Activated naive CD4-positive, alpha-beta T cell treated with anti-CD3 and anti-CD28 coated beads for 36 hours (primary cell): ENCODE data around the gene HOMER2. TPM values are rescaled to one million over a fixed set of nuclear protein-coding genes. Genes with fewer than 3 reads are reported as not detected.
"Not testable (repeated sequence)": the region's sequence is repeated elsewhere in the genome, so short reads cannot be mapped to it uniquely, and the experiment has no call there.

Experiments used
- CTCF ChIA-PET: fragments of 350-600 bp; sonication (Branson Sonifier 250); formaldehyde crosslinking; loops from one replicate; lab custom pipeline; 2021; ENCODE audit warnings: antibody characterized with exemption; lab: Charles Lee
- DNase-seq: peaks from one replicate; pipeline ENCODE4 v3.0.0-alpha.2; 2020
- H3K27ac Mint-ChIP-seq: one replicate; pipeline ENCODE4 v1.8.0; 2021; ENCODE audit warnings: mild to moderate bottlenecking, mixed read lengths
- H3K27me3 Mint-ChIP-seq: one replicate; pipeline ENCODE4 v1.8.0; 2021; ENCODE audit warnings: low read depth, mixed read lengths
- H3K36me3 Mint-ChIP-seq: one replicate; pipeline ENCODE4 v1.8.0; 2021; ENCODE audit warnings: low read depth, mixed read lengths
- H3K4me1 Mint-ChIP-seq: one replicate; pipeline ENCODE4 v1.8.0; 2021; ENCODE audit warnings: low read depth, mixed read lengths
- H3K4me3 Mint-ChIP-seq: one replicate; pipeline ENCODE4 v1.8.0; 2021; ENCODE audit warnings: mild to moderate bottlenecking, moderate library complexity, mixed read lengths
- H3K9me3 Mint-ChIP-seq: one replicate; pipeline ENCODE4 v1.8.0; 2021; ENCODE audit warnings: mixed read lengths
- intact Hi-C: fragments of 100-400 bp; cut with micrococcal nuclease; formaldehyde crosslinking; loops from one replicate; pipeline ENCODE4 v1.15.1; 2023
- total RNA-seq, 2 experiments: library from RNA; stranded (reverse); gene quantifications; one replicate each; pipeline ENCODE4 v1.2.3, GENCODE V29; 2021

Gene HOMER2
- 1 to 10 TPM; 2.3 to 2.8 TPM for total RNA-seq

GRCh38 chr15:82952158-82953081 lies at the start of gene HOMER2:
Gene HOMER2 (minus strand): TSS chr15:82952720. CDS start chr15:82952535, 185 bp downstream.
- DNase-seq, result peak; percentile 9
- intact Hi-C loops, result no loop called here
- peaks cover 7% of the 10 kb centered on the region for H3K27me3 Mint-ChIP-seq
- H3K36me3 Mint-ChIP-seq, result no peaks in the 10 kb centered on the region
- H3K4me3 Mint-ChIP-seq, result peak within 1 kb of the TSS; percentile 64
- H3K27ac Mint-ChIP-seq, result no peak within 1 kb of the TSS
- H3K9me3 Mint-ChIP-seq, result no peaks in the 10 kb centered on the region
- CTCF ChIA-PET, result no interaction called here
- peaks cover 4% of the 10 kb centered on the region for H3K4me1 Mint-ChIP-seq

- not testable (repeated sequence) for H3K27me3 Mint-ChIP-seq, DNase-seq, H3K27ac Mint-ChIP-seq, H3K4me1 Mint-ChIP-seq, H3K9me3 Mint-ChIP-seq, H3K36me3 Mint-ChIP-seq, H3K4me3 Mint-ChIP-seq
- intact Hi-C loops, result loop anchor here (2.0 to 5.0 kb wide), 2 partner anchors 152 to 248 kb away; no protein-coding TSS in a partner anchor
- CTCF ChIA-PET, result interaction anchor here (0.8 to 4.3 kb wide), 10 partner anchors 10 to 470 kb away, joined by 3 to 23 read pairs (median 7); partner anchors contain the start of genes C15orf40, RAMAC and RPS17
These were observed 48.1 kb upstream of the HOMER2 start for GRCh38 chr15:83000672-83001031.

- H3K27me3 Mint-ChIP-seq, result no peaks in the 10 kb centered on the region
- intact Hi-C loops, result loop anchor here (2.0 to 5.0 kb wide), 2 partner anchors 151 to 248 kb away; no protein-coding TSS in a partner anchor
- CTCF ChIA-PET, result interaction anchor here (0.6 to 4.3 kb wide), 15 partner anchors 10 to 469 kb away, joined by 3 to 23 read pairs (median 4); partner anchors contain the start of genes C15orf40, RAMAC and RPS17
- H3K36me3 Mint-ChIP-seq, result no peaks in the 10 kb centered on the region
- no peak overlapping the region for H3K27ac Mint-ChIP-seq
- H3K4me3 Mint-ChIP-seq, result peak overlapping the region; percentile 40
- H3K4me1 Mint-ChIP-seq, result peaks cover 6% of the 10 kb centered on the region
- DNase-seq, result peak; percentile 53
- no peaks in the 10 kb centered on the region for H3K9me3 Mint-ChIP-seq
These were observed 47.6 kb upstream of the HOMER2 start for GRCh38 chr15:82999905-83000671.

GRCh38 chr15:82999426-82999825 lies 46.9 kb upstream of the HOMER2 start:
- H3K4me3 Mint-ChIP-seq, result no peak overlapping the region
- DNase-seq, result no peak
- CTCF ChIA-PET, result interaction anchor here (0.6 to 3.1 kb wide), 11 partner anchors 11 to 469 kb away, joined by 3 to 19 read pairs (median 3); partner anchors contain the start of genes C15orf40, RAMAC and RPS17
- no peak overlapping the region for H3K27ac Mint-ChIP-seq
- H3K9me3 Mint-ChIP-seq, result no peaks in the 10 kb centered on the region
- intact Hi-C loops, result no loop called here
- H3K36me3 Mint-ChIP-seq, result no peaks in the 10 kb centered on the region
- H3K4me1 Mint-ChIP-seq, result peaks cover 6% of the 10 kb centered on the region
- H3K27me3 Mint-ChIP-seq, result no peaks in the 10 kb centered on the region

- CTCF ChIA-PET, result interaction anchor here (0.5 to 2.0 kb wide), 2 partner anchors 9 to 129 kb away, joined by 3 to 6 read pairs; no protein-coding TSS in a partner anchor
- intact Hi-C loops, result no loop called here
- H3K36me3 Mint-ChIP-seq, result peaks cover 2% of the 10 kb centered on the region
These were observed 43.4 kb upstream of the HOMER2 start for GRCh38 chr15:82995938-82996337.

GRCh38 chr15:82995076-82995475 lies 42.6 kb upstream of the HOMER2 start:
- H3K9me3 Mint-ChIP-seq, result no peaks in the 10 kb centered on the region
- H3K27me3 Mint-ChIP-seq, result no peaks in the 10 kb centered on the region
- intact Hi-C loops, result no loop called here
- H3K4me1 Mint-ChIP-seq, result peaks cover 3% of the 10 kb centered on the region
- CTCF ChIA-PET, result no interaction called here
- no peak overlapping the region for H3K27ac Mint-ChIP-seq
- H3K36me3 Mint-ChIP-seq, result peaks cover 6% of the 10 kb centered on the region
- H3K4me3 Mint-ChIP-seq, result no peak overlapping the region
- DNase-seq, result no peak

More at GRCh38 chr15:82995938-82996337, 43.4 kb upstream of the HOMER2 start:
- H3K9me3 Mint-ChIP-seq, result no peaks in the 10 kb centered on the region
- no peak overlapping the region for H3K4me3 Mint-ChIP-seq
- DNase-seq, result no peak
- H3K27me3 Mint-ChIP-seq, result no peaks in the 10 kb centered on the region
- no peak overlapping the region for H3K27ac Mint-ChIP-seq
- peaks cover 6% of the 10 kb centered on the region for H3K4me1 Mint-ChIP-seq

GRCh38 chr15:82993144-82993543 lies 40.6 kb upstream of the HOMER2 start:
- CTCF ChIA-PET, result interaction anchor here (1.6 kb wide), 1 partner anchor 18 kb away, joined by 5 read pairs; no protein-coding TSS in a partner anchor
- H3K9me3 Mint-ChIP-seq, result no peaks in the 10 kb centered on the region
- no peaks in the 10 kb centered on the region for H3K27me3 Mint-ChIP-seq
- intact Hi-C loops, result no loop called here
- H3K36me3 Mint-ChIP-seq, result peaks cover 10% of the 10 kb centered on the region
- no peak for DNase-seq
- no peak overlapping the region for H3K4me3 Mint-ChIP-seq
- H3K27ac Mint-ChIP-seq, result no peak overlapping the region
- H3K4me1 Mint-ChIP-seq, result peaks cover 5% of the 10 kb centered on the region

- no peak for DNase-seq
- H3K4me1 Mint-ChIP-seq, result peaks cover 8% of the 10 kb centered on the region
These were observed 40.0 kb upstream of the HOMER2 start for GRCh38 chr15:82992436-82992998.

GRCh38 chr15:82986442-82986780 lies 33.9 kb upstream of the HOMER2 start:
- peak overlapping the region; percentile 96 for H3K4me3 Mint-ChIP-seq
- no peaks in the 10 kb centered on the region for H3K27me3 Mint-ChIP-seq
- DNase-seq, result peak; percentile 34
- intact Hi-C loops, result loop anchor here (1.0 to 10.0 kb wide), 8 partner anchors 25 to 342 kb away; partner anchors contain the start of genes BTBD1, C15orf40 and CPEB1
- H3K9me3 Mint-ChIP-seq, result no peaks in the 10 kb centered on the region
- H3K27ac Mint-ChIP-seq, result peak overlapping the region; percentile 78
- H3K36me3 Mint-ChIP-seq, result peaks cover 14% of the 10 kb centered on the region
- CTCF ChIA-PET, result interaction anchor here (0.9 to 1.6 kb wide), 8 partner anchors 10 to 573 kb away, joined by 3 to 12 read pairs (median 4); partner anchors contain the start of gene C15orf40
- peaks cover 25% of the 10 kb centered on the region for H3K4me1 Mint-ChIP-seq

More at GRCh38 chr15:82992436-82992998, 40.0 kb upstream of the HOMER2 start:
- H3K9me3 Mint-ChIP-seq, result no peaks in the 10 kb centered on the region
- peaks cover 13% of the 10 kb centered on the region for H3K36me3 Mint-ChIP-seq
- no peak overlapping the region for H3K4me3 Mint-ChIP-seq
- H3K27me3 Mint-ChIP-seq, result no peaks in the 10 kb centered on the region
- intact Hi-C loops, result no loop called here
- CTCF ChIA-PET, result interaction anchor here (1.6 kb wide), 1 partner anchor 18 kb away, joined by 5 read pairs; no protein-coding TSS in a partner anchor
- no peak overlapping the region for H3K27ac Mint-ChIP-seq

GRCh38 chr15:82985688-82986441 lies 33.3 kb upstream of the HOMER2 start, which contains the start of gene RAMAC:
Gene RAMAC (plus strand): TSS chr15:82986210. CDS start chr15:82989019, 2,809 bp downstream.
- CTCF ChIA-PET, result interaction anchor here (0.9 to 1.6 kb wide), 7 partner anchors 10 to 236 kb away, joined by 3 to 12 read pairs (median 4); partner anchors contain the start of gene C15orf40
- Mint-ChIP-seq H3K9me3 (no peaks in the 10 kb centered on the region), H3K27me3 (no peaks in the 10 kb centered on the region), H3K4me3 (peak within 1 kb of the TSS; percentile 96), H3K36me3 (peaks cover 14% of the 10 kb centered on the region), H3K4me1 (peaks cover 25% of the 10 kb centered on the region), H3K27ac (peak within 1 kb of the TSS; percentile 94)
- peak; percentile 96 for DNase-seq
- intact Hi-C loops, result loop anchor here (1.0 to 10.0 kb wide), 8 partner anchors 25 to 341 kb away; partner anchors contain the start of genes BTBD1, C15orf40 and CPEB1

GRCh38 chr15:82980981-82981380 lies 28.5 kb upstream of the HOMER2 start:
- no peak overlapping the region for H3K27ac Mint-ChIP-seq
- H3K9me3 Mint-ChIP-seq, result no peaks in the 10 kb centered on the region
- DNase-seq, result no peak
- no peaks in the 10 kb centered on the region for H3K27me3 Mint-ChIP-seq
- CTCF ChIA-PET, result no interaction called here
- H3K4me3 Mint-ChIP-seq, result no peak overlapping the region
- peaks cover 5% of the 10 kb centered on the region for H3K36me3 Mint-ChIP-seq
- peaks cover 8% of the 10 kb centered on the region for H3K4me1 Mint-ChIP-seq
- intact Hi-C loops, result loop anchor here (10.0 kb wide), 1 partner anchor 336 kb away; the partner anchor contains the start of gene CPEB1
